T47D (cell line): Measurements from ENCODE around the gene NYNRIN.

Source experiments
- DNase-seq, 2 experiments: peaks; one replicate each; pipeline versions ENCODE4 v3.0.0 to v3.0.0-alpha.2; 2011 to 2012; ENCODE audit warnings: low read depth in 1 of 2, low spot score in 1 of 2
- JUND ChIP-seq: IDR thresholded peaks from 2 replicates; pipeline ENCODE4 v1.6.1; 2012; ENCODE audit warnings: low read depth
- in situ Hi-C: cut with HindIII; loops from 2 replicates; pipeline ENCODE4 v1.10.0; 2016; ENCODE audit warnings: low sequenced_read_pairs, low pct_unique_long_range_greater_than_20kb

NYNRIN gene

DNA sequence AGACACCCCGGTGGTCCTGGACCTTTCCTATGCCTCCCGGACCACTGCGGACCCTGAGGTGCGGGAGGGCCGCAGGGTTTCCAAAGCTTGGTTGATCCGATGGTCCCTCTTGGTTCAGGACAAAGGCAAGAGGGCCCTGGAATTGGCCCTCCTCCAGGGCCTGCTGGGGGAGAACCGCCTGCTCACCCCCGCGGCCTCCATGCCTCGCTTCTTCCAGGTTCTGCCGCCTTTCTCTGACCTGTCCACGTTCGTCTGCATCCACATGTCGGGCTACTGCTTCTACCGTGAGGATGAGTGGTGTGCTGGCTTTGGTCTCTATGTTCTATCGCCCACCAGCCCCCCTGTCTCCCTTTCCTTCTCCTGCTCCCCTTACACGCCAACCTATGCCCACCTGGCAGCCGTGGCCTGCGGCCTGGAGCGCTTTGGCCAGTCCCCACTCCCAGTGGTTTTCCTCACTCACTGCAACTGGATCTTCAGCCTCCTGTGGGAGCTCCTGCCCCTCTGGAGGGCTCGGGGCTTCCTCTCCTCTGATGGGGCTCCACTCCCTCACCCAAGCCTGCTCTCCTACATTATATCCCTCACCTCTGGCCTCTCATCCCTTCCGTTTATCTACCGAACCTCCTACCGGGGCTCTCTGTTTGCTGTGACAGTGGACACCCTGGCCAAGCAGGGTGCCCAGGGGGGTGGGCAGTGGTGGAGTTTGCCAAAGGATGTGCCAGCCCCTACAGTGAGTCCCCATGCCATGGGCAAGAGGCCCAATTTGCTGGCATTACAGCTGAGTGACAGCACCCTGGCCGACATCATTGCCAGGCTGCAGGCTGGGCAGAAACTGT is 16.8 kb downstream of the NYNRIN start:
- in situ Hi-C loops: no loop called here
- DNase-seq: no peak
- no peak for TF ChIP-seq JUND

- no peak for TF ChIP-seq JUND
- DNase-seq: no peak
- in situ Hi-C loops: no loop called here
These were observed 17.6 kb downstream of the NYNRIN start for GRCh38 chr14:24416254-24416931.

DNA sequence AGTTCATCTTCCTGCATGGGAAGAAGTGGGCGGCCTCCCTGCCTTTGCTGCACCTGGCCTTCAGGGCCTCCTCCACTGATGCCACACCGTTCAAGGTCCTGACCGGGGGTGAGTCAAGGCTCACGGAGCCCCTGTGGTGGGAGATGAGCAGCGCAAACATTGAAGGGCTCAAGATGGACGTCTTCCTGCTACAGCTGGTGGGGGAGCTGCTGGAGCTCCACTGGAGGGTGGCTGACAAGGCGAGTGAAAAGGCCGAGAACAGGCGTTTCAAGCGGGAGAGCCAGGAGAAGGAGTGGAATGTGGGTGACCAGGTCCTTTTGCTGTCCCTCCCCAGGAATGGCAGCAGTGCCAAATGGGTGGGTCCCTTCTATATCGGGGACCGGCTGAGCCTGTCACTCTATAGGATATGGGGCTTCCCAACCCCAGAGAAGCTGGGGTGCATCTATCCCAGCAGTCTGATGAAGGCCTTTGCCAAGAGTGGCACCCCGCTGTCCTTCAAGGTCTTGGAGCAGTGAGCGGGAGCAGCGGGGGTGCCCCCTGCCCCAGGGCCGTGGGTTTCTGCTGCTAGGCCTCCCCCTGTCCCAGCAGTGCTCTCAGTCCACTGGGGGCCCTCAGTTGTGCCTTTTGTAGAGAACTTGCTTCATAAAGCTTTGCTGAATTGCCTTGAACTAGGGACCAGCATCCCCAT is 18.3 kb downstream of the NYNRIN start:
- in situ Hi-C loops: no loop called here
- DNase-seq: no peak
- TF ChIP-seq JUND: no peak

GRCh38 chr14:24417832-24418491 is 19.2 kb downstream of the NYNRIN start:
- no peak for DNase-seq
- no peak for TF ChIP-seq JUND
- in situ Hi-C loops: no loop called here

GRCh38 chr14:24418492-24418873 is 19.7 kb downstream of the NYNRIN start:
- no peak for DNase-seq
- TF ChIP-seq JUND: no peak
- in situ Hi-C loops: no loop called here

DNA sequence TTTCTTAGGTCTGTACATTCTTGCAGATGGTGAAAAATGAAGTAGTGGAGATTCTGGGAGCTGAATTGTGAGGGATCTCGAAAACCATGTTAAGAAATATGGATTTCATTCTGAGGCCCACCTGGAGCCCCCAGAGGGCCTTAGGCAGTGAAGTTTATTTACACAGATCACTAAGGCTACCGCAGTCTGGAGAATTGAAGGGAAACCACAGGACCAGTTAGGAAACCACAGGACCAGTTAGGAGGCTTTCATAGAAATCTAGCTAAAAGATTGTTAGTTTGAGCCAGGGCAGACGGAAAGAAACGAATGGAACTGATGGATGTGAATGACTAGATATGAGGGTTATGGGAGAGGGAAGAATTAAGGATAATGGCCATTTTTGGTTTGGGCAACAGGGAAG is 23.5 kb downstream of the NYNRIN start:
- no peak for DNase-seq
- in situ Hi-C loops: no loop called here
- TF ChIP-seq JUND: no peak

- in situ Hi-C loops: no loop called here
- no peak for TF ChIP-seq JUND
- DNase-seq: no peak
These were observed 24.1 kb downstream of the NYNRIN start for GRCh38 chr14:24422694-24423601.

- DNase-seq: no peak
- no peak for TF ChIP-seq JUND
- in situ Hi-C loops: no loop called here
These were observed 26.9 kb downstream of the NYNRIN start for GRCh38 chr14:24425704-24426103.

GRCh38 chr14:24426150-24426911 is 27.5 kb downstream of the NYNRIN start:
- no peak for TF ChIP-seq JUND
- in situ Hi-C loops: no loop called here
- no peak for DNase-seq

GRCh38 chr14:24426912-24427536 is 28.2 kb downstream of the NYNRIN start:
- in situ Hi-C loops: no loop called here
- no peak for DNase-seq
- no peak for TF ChIP-seq JUND
